ENCODE measurements around the gene ANKRD17. TPM values are rescaled to one million over a fixed set of nuclear protein-coding genes. Genes with fewer than 3 reads are reported as not detected.

ANKRD17 gene
- total RNA-seq, 1 donor from 2014 or later = 55.5 TPM

DNA sequence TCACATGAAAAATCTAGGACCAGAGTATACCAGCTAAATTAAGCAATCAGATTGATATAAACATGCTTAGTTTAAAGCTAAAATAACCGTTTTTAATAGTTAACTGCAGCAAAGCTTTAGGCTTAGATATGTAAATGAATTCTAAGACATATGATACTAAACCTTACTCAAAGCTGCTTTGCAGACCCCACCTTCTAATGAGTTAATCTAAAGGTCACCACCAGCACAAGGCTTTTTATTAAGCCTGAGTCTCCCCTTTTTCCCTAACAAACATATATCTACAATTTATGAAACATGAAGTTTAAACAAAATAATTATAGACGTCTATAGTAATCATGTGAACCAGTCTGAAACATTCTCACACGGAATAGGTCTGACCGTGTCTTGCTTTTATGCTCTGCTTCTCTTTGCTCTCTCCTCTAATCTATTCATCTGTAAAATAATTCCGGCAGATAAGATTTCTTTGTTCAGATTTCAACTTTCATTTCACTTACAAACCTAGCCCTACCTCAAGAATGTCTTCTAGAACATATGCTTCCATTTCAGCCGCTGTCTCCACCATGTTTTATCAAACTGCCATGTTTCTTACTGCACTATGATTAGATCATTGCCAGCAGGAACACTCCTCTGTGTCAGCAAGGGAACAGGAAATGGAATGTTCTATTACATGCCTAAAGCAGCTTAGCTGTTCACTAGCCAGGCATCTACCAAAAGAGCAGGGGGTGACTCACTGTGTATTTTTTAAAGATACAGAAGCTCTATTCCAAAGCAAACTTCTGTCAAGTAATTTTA, 35.9 kb downstream of the ANKRD17 start:
- TF ChIP-seq CTCF (IDR thresholded peaks at IDR 0.05) (no peak), POLR2A (IDR thresholded peaks at IDR 0.05) (no peak), POLR2AphosphoS5 (IDR thresholded peaks at IDR 0.05; ENCODE audit: insufficient read depth in 1 of 2, low read depth in 1 of 2) (peak in 1 of 2 donors; percentile 97)
- H3K27me3 ChIP-seq = no peaks in the 10 kb centered on the region
- peak overlapping the region; percentile 41 to 45 for H3K4me3 ChIP-seq
- H3K9me3 ChIP-seq = no peaks in the 10 kb centered on the region
- DNase-seq (ENCODE audit: extremely low spot score in 2 of 2) = no peak
- peaks cover 39% of the 10 kb centered on the region for H3K4me1 ChIP-seq
- H3K27ac ChIP-seq = peak overlapping the region; percentile 64
- no peaks in the 10 kb centered on the region for H3K36me3 ChIP-seq
- intact Hi-C loops (cut with DNase I) = no loop called here

DNA sequence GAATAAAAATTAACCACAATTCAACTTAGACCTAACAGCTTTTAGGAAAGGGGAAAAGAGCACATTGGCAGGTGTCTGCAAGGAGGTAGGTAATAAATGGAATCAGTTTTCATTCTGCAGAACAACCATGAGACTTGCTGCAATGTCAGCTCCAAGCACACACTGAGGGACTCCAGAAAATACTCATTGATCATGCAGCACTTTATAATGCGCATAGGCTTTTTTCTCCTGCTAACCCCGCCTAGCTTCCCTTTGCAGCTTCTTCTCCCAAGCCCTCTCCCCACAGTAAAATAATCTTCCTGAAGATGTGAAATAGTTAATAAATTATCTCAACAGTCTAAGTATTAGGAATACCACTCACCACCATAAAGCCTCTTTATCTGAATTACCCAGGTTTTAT, 36.9 kb downstream of the ANKRD17 start:
- no peak for DNase-seq (ENCODE audit: extremely low spot score in 2 of 2)
- Histone ChIP-seq H3K4me3 (peak overlapping the region in 1 of 2 donors; percentile 45), H3K27me3 (no peaks in the 10 kb centered on the region), H3K4me1 (peaks cover 39% of the 10 kb centered on the region), H3K9me3 (no peaks in the 10 kb centered on the region), H3K27ac (no peak overlapping the region), H3K36me3 (no peaks in the 10 kb centered on the region)
- TF ChIP-seq POLR2AphosphoS5 (IDR thresholded peaks at IDR 0.05; ENCODE audit: insufficient read depth in 1 of 2, low read depth in 1 of 2) (no peak), CTCF (IDR thresholded peaks at IDR 0.05) (no peak), POLR2A (IDR thresholded peaks at IDR 0.05) (no peak)
- intact Hi-C loops (cut with DNase I) = no loop called here

DNA sequence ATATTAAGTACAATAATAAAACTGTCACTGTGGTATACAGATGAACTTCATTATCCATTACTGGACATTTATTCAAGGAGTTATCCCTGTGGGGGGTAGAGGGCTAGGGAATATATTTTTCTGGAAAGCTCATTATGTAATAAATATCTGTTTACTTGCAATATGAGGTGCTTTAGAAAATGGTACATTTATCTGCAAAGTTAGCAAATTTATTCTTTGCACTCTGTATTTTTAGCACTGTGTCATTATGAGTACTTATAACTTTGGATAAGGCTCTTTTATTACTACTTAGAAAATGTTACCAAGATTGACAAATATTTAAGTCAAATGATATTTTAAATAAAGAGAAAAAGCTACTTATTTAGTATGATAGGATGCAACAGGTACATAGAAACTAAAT, 37.8 kb downstream of the ANKRD17 start:
- intact Hi-C loops (cut with DNase I) = no loop called here
- Histone ChIP-seq H3K4me1 (peaks cover 39% of the 10 kb centered on the region), H3K9me3 (no peaks in the 10 kb centered on the region)

DNA sequence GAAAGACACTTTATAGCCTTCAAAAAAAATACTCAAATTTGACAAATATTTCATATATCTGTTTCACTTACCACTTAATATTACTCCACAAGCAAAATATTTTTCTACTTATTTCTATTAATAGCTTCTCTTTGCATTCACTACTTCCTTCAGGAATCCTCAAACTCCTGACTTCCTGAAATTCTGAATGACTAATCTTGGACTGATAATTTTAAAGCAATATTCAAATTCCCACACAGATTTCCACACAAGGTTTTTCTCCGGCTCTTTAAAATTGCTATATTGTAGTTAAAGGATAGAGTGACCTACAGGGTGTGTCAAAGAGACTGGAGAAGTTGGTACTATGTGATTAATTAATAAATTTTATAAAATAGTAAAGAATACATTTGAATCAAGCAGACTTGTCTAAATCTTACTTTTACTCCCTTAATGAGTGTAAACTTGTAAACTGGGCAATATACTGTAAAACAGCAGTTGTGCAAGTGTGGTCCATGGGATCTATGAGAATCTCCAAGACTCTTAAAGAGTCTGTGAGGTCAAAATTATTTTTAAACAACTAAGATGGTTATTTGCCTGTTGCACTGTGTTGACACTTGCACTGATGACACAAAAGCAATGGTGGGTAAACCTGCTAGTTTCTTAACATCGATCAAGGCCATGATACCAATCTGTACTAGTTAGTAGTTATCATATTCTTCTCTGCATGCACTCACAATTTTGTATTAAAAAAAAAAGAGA, 44.5 kb downstream of the ANKRD17 start:
- Histone ChIP-seq H3K4me3 (no peak overlapping the region), H3K36me3 (no peaks in the 10 kb centered on the region), H3K4me1 (peaks cover 26% of the 10 kb centered on the region), H3K27me3 (no peaks in the 10 kb centered on the region), H3K9me3 (no peaks in the 10 kb centered on the region), H3K27ac (no peak overlapping the region)
- no peak for DNase-seq (ENCODE audit: extremely low spot score in 2 of 2)
- intact Hi-C loops (cut with DNase I) = no loop called here
- TF ChIP-seq POLR2A (IDR thresholded peaks at IDR 0.05) = no peak
- no peak for TF ChIP-seq CTCF (IDR thresholded peaks at IDR 0.05)
- no peak for TF ChIP-seq POLR2AphosphoS5 (IDR thresholded peaks at IDR 0.05; ENCODE audit: insufficient read depth in 1 of 2, low read depth in 1 of 2)

More for the DNA sequence above, 37.8 kb downstream of the ANKRD17 start:
- Histone ChIP-seq H3K36me3 (no peaks in the 10 kb centered on the region), H3K27ac (no peak overlapping the region), H3K27me3 (no peaks in the 10 kb centered on the region), H3K4me3 (no peak overlapping the region)
- no peak for DNase-seq (ENCODE audit: extremely low spot score in 2 of 2)
- TF ChIP-seq POLR2A (IDR thresholded peaks at IDR 0.05) = no peak
- no peak for TF ChIP-seq CTCF (IDR thresholded peaks at IDR 0.05)
- TF ChIP-seq POLR2AphosphoS5 (IDR thresholded peaks at IDR 0.05; ENCODE audit: insufficient read depth in 1 of 2, low read depth in 1 of 2) = no peak

Data from vagina (tissue), 2 donors.